Glomerular visceral epithelial cell (primary cell): Measurements from ENCODE around the gene NDUFA11.

ENCODE experiments used
- DNase-seq: peaks from one replicate; pipeline ENCODE4 v3.0.0-alpha.2; 2016; ENCODE audit errors: extremely low spot score

Gene NDUFA11

GRCh38 chr19:5932609-5933262, 29.1 kb upstream of the NDUFA11 start:
- DNase-seq = no peak

- no peak for DNase-seq
Measured at GRCh38 chr19:5932146-5932545, 28.6 kb upstream of the NDUFA11 start.

GRCh38 chr19:5931251-5931650, 27.7 kb upstream of the NDUFA11 start:
- DNase-seq = no peak

- no peak for DNase-seq
Measured at GRCh38 chr19:5929625-5930024, 26.0 kb upstream of the NDUFA11 start.

- no peak for DNase-seq
Measured at GRCh38 chr19:5929179-5929578, 25.6 kb upstream of the NDUFA11 start.

GRCh38 chr19:5927441-5927821, 23.8 kb upstream of the NDUFA11 start:
- no peak for DNase-seq

- no peak for DNase-seq
Measured at GRCh38 chr19:5926641-5927440, 23.3 kb upstream of the NDUFA11 start.

- no peak for DNase-seq
Measured at GRCh38 chr19:5925830-5926427, 22.3 kb upstream of the NDUFA11 start.

- DNase-seq = no peak
Measured at GRCh38 chr19:5923356-5923755, 19.8 kb upstream of the NDUFA11 start.

GRCh38 chr19:5922161-5922545, 18.6 kb upstream of the NDUFA11 start:
- no peak for DNase-seq

GRCh38 chr19:5921516-5922160, 18.0 kb upstream of the NDUFA11 start:
- DNase-seq = no peak

GRCh38 chr19:5918463-5919079, 15.0 kb upstream of the NDUFA11 start:
- no peak for DNase-seq

- DNase-seq = no peak
Measured at GRCh38 chr19:5917431-5918107, 14.0 kb upstream of the NDUFA11 start.

GRCh38 chr19:5916181-5916708, 12.7 kb upstream of the NDUFA11 start:
- DNase-seq = no peak

GRCh38 chr19:5915782-5916165, 12.2 kb upstream of the NDUFA11 start:
- no peak for DNase-seq

GRCh38 chr19:5914946-5915781, 11.6 kb upstream of the NDUFA11 start:
- DNase-seq = no peak

- no peak for DNase-seq
Measured at GRCh38 chr19:5914358-5914774, 10.8 kb upstream of the NDUFA11 start.

GRCh38 chr19:5913739-5914357, 10.3 kb upstream of the NDUFA11 start, which contains the start of gene CAPS:
TSS of gene CAPS (plus strand) at chr19:5914254. CDS start at chr19:5914407, 153 bp downstream.
- peak; percentile 92 for DNase-seq

- no peak for DNase-seq
Measured at GRCh38 chr19:5911366-5911765, 7.8 kb upstream of the NDUFA11 start.

- no peak for DNase-seq
Measured at GRCh38 chr19:5910638-5910907, 7.0 kb upstream of the NDUFA11 start.
